Measurements from ENCODE around the gene JAK1. TPM values are rescaled to one million over a fixed set of nuclear protein-coding genes. Genes with fewer than 3 reads are reported as not detected.
A peak's percentile ranks its signal among the peaks of the same experiment; 100 is the strongest.

The JAK1 gene
- total RNA-seq, result 100 to 1,000 TPM; 106 to 108 TPM
- 300 TPM for polyA plus RNA-seq

DNA sequence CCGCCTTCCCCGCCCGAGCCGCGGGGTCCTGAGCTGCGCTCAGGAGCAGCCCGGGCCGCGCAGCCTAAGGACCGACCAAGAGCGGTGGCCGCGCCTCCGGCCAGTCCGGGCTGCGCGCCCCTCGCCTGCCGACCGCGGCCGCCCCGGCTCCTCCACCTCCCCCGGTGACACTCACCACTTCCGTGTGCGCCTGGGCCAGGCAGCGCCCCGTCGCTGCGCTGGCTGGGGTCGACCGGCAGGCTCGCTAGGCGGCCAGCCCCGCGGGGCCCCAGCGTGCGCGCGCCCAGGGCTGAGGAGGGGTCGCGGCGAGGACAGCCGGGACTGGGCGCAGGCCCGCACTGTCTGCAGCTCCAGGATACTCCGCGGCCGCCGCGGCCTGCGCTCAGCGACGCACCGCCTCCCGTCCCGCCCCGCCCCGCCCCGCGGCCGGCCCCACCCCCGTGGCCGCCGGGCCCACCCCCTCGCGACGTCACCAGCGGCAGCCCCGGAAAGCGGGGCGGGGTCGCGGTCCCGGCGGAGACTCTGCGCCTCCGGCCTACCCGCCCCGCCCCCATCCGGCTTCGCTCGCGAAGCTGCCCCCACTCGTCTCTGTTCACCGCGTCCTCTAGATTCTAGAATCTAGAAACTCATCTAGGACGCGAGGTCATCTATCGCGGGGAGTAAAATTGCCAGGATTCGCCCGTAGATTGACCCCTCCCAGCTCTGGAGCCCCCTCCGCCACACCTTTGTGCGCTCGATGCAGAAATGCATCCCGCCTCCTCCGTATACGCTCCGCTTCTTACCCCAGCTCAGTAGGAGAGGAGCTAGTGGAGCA lies at the start of gene JAK1:
TSS of gene JAK1 (minus strand) at position 392 of the 814 bp plus-strand sequence. CDS start 80,285 bp downstream, outside the sequence.
- peak within 1 kb of the TSS; percentile 78 for H3K4me3 ChIP-seq (ENCODE audit: low read length)
- H3K27me3 ChIP-seq (ENCODE audit: insufficient read depth, low read length, poor library complexity, severe bottlenecking), result no peaks in the 10 kb centered on the region
- Mint-ChIP-seq H3K4me1 (peaks cover 17 to 56% (median 50%) of the 10 kb centered on the region in 3 donors), H3K27me3 (no peaks in the 10 kb centered on the region), H3K27ac (peak within 1 kb of the TSS; percentile 92 to 99 (median 97)), H3K4me3 (peak within 1 kb of the TSS; percentile 91 to 98 (median 93)), H3K36me3 (peaks cover 0 to 14% (median 0%) of the 10 kb centered on the region in 3 donors), H3K9me3 (no peaks in the 10 kb centered on the region)
- H3K4me1 ChIP-seq (ENCODE audit: insufficient read depth, low read length), result peaks cover 48% of the 10 kb centered on the region
- peak; percentile 86 to 93 (median 88) for DNase-seq
- H3K27ac ChIP-seq (ENCODE audit: low read depth, low read length), result peak within 1 kb of the TSS; percentile 93
- H3K9me3 ChIP-seq (ENCODE audit: low read length), result no peaks in the 10 kb centered on the region
- H3K36me3 ChIP-seq (ENCODE audit: insufficient read depth, low read length), result no peaks in the 10 kb centered on the region
- CTCF ChIA-PET, result interaction anchor here (0.6 to 2.5 kb wide), 13 partner anchors 13 to 116 kb away, joined by 3 to 16 read pairs (median 3); no protein-coding TSS in a partner anchor
- POLR2A ChIA-PET, result interaction anchor here (0.5 to 2.0 kb wide), 20 partner anchors 12 to 140 kb away, joined by 3 to 27 read pairs (median 4); no protein-coding TSS in a partner anchor

DNA sequence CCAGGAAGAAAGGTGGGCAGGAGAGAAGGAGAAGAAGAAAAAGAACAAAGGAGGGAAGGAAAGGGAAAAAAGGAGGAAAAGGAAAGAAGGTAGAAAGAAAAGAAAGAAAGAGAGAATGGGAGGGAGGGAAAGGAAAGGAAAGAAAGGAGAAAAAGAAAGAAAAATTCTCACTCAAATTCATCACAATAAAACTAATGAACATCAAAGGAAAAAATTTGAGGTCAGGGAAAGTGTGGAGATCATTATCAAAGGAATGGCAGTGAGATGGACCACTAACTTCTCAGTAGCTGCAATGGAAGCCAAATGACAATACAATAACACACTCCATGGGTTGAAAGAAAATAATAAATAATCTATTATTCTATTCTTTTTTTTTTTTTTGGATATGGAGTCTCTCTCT lies 48.0 kb upstream of the JAK1 start:
- Histone ChIP-seq H3K36me3 (ENCODE audit: insufficient read depth, low read length) (no peaks in the 10 kb centered on the region), H3K27ac (ENCODE audit: low read depth, low read length) (no peak overlapping the region), H3K4me3 (ENCODE audit: low read length) (no peak overlapping the region), H3K27me3 (ENCODE audit: insufficient read depth, low read length, poor library complexity, severe bottlenecking) (no peaks in the 10 kb centered on the region), H3K4me1 (ENCODE audit: insufficient read depth, low read length) (peaks cover 11% of the 10 kb centered on the region), H3K9me3 (ENCODE audit: low read length) (no peaks in the 10 kb centered on the region)
- Mint-ChIP-seq H3K9me3 (peaks cover 0 to 3% (median 0%) of the 10 kb centered on the region in 5 donors), H3K27me3 (no peaks in the 10 kb centered on the region), H3K4me3 (no peak overlapping the region), H3K4me1 (peaks cover 23 to 30% (median 24%) of the 10 kb centered on the region in 3 donors), H3K27ac (no peak overlapping the region), H3K36me3 (peaks cover 0 to 3% (median 1%) of the 10 kb centered on the region in 3 donors)
- CTCF ChIA-PET, result interaction anchor here (0.7 kb wide), 1 partner anchor 119 kb away, joined by 3 read pairs; no protein-coding TSS in a partner anchor
- POLR2A ChIA-PET, result no interaction called here
- no peak for DNase-seq

DNA sequence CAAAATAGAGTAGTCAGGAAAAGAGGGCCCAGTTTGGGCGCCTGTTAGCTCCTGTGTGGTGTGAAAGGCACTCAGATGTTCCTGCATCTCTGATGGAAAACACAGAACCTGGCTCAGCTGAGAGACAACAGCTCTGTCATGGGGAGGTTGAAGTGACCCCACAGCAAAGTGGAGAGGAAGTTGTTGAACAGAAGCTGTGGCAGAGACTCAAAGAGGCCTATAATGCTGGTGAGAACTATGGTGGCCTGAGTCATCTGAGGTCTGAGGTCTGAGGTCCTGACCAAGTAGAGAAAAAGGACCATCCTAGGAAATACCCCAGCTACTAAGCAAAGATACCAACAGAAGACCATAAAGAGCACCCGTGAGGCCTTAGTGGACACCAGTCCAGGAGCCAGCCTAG lies 45.6 kb upstream of the JAK1 start:
- Histone ChIP-seq H3K4me1 (ENCODE audit: insufficient read depth, low read length) (peaks cover 22% of the 10 kb centered on the region), H3K4me3 (ENCODE audit: low read length) (no peak overlapping the region), H3K27me3 (ENCODE audit: insufficient read depth, low read length, poor library complexity, severe bottlenecking) (no peaks in the 10 kb centered on the region), H3K9me3 (ENCODE audit: low read length) (no peaks in the 10 kb centered on the region), H3K36me3 (ENCODE audit: insufficient read depth, low read length) (no peaks in the 10 kb centered on the region), H3K27ac (ENCODE audit: low read depth, low read length) (no peak overlapping the region)
- H3K9me3 Mint-ChIP-seq, result peaks cover 0 to 3% (median 0%) of the 10 kb centered on the region in 5 donors
- no peak for DNase-seq
- ChIA-PET POLR2A (interaction anchor here (0.6 kb wide), 1 partner anchor 45 kb away, joined by 3 read pairs; no protein-coding TSS in a partner anchor), CTCF (interaction anchor here (0.9 to 1.7 kb wide), 4 partner anchors 10 to 47 kb away, joined by 3 to 5 read pairs (median 4); partner anchors contain the start of gene JAK1)
- H3K4me1 Mint-ChIP-seq, result peaks cover 36 to 45% (median 40%) of the 10 kb centered on the region in 3 donors
- H3K36me3 Mint-ChIP-seq, result peaks cover 0 to 3% (median 1%) of the 10 kb centered on the region in 3 donors
- H3K27me3 Mint-ChIP-seq, result no peaks in the 10 kb centered on the region
- H3K4me3 Mint-ChIP-seq, result no peak overlapping the region
- H3K27ac Mint-ChIP-seq, result peak overlapping the region in 3 of 8 donors; percentile 20 to 58 (median 36)

DNA sequence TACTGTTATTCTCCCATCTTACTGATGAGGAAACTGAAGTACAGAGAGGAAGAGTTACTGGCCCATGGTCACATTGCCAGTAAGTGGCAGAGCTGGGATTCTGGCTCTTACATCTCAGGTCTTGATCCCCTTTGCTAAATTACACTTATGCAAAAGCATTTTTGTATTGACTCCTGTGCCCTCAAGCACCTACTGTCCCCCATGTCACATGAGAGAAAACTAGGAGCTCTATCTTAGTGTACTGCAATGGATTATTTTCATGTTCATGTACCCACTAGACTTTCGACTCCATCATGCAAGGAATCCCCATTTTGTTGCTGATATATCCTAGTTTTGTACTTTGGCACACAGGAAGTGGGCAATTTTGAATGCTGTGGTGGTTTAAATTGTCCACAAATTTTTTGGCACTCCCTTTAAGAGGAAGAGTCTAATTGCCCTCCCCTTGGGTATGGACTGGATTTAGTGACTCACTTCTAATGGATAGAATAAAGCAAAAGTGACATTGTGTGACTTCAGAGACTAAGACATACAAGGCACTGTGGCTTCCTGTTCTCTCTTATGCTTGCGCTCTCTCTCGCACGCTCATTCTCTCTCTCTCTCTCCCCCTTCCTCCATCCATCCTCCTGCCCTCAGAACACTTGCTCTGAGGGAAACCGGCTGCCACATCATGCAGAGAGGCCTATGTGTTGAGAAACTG lies 43.5 kb upstream of the JAK1 start:
- H3K27me3 ChIP-seq (ENCODE audit: insufficient read depth, low read length, poor library complexity, severe bottlenecking), result no peaks in the 10 kb centered on the region
- Mint-ChIP-seq H3K4me3 (peak overlapping the region in 6 of 7 donors; percentile 11 to 68 (median 41)), H3K4me1 (peaks cover 34 to 47% (median 40%) of the 10 kb centered on the region in 3 donors), H3K27ac (peak overlapping the region; percentile 3 to 78 (median 50)), H3K36me3 (peaks cover 0 to 3% (median 1%) of the 10 kb centered on the region in 3 donors), H3K27me3 (no peaks in the 10 kb centered on the region), H3K9me3 (peaks cover 0 to 3% (median 0%) of the 10 kb centered on the region in 5 donors)
- no peak overlapping the region for H3K27ac ChIP-seq (ENCODE audit: low read depth, low read length)
- H3K9me3 ChIP-seq (ENCODE audit: low read length), result no peaks in the 10 kb centered on the region
- CTCF ChIA-PET, result interaction anchor here (1.3 to 1.7 kb wide), 3 partner anchors 26 to 65 kb away, joined by 3 to 5 read pairs (median 3); no protein-coding TSS in a partner anchor
- no peak for DNase-seq
- H3K36me3 ChIP-seq (ENCODE audit: insufficient read depth, low read length), result no peaks in the 10 kb centered on the region
- H3K4me1 ChIP-seq (ENCODE audit: insufficient read depth, low read length), result peaks cover 22% of the 10 kb centered on the region
- no peak overlapping the region for H3K4me3 ChIP-seq (ENCODE audit: low read length)
- POLR2A ChIA-PET, result no interaction called here

DNA sequence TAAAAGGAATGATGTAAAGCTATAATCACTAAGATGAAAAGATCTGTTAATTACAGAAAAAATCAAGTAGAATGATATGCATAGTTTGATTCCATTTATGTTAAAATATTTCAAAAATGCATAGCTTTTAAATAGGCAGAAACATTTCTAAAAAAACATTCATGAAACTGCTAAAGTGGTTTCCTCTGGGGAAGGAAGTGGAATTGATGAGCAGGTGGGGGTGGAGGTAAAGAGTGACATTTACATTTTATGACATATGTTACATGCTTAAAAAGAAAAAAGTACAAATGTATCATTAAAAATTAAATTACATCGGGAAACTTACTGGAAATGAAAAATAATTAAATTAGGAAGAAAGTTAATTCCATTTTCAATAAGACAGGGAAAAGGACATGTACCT lies 42.8 kb upstream of the JAK1 start:
- Histone ChIP-seq H3K4me3 (ENCODE audit: low read length) (no peak overlapping the region), H3K36me3 (ENCODE audit: insufficient read depth, low read length) (no peaks in the 10 kb centered on the region), H3K27ac (ENCODE audit: low read depth, low read length) (no peak overlapping the region), H3K9me3 (ENCODE audit: low read length) (no peaks in the 10 kb centered on the region), H3K4me1 (ENCODE audit: insufficient read depth, low read length) (peaks cover 22% of the 10 kb centered on the region), H3K27me3 (ENCODE audit: insufficient read depth, low read length, poor library complexity, severe bottlenecking) (no peaks in the 10 kb centered on the region)
- H3K9me3 Mint-ChIP-seq, result peaks cover 0 to 2% (median 0%) of the 10 kb centered on the region in 5 donors
- peak overlapping the region in 4 of 8 donors; percentile 18 to 78 (median 39) for H3K27ac Mint-ChIP-seq
- peak in 1 of 5 donors; percentile 13 for DNase-seq
- CTCF ChIA-PET, result interaction anchor here (1.6 kb wide), 1 partner anchor 48 kb away, joined by 3 read pairs; no protein-coding TSS in a partner anchor
- H3K4me3 Mint-ChIP-seq, result peak overlapping the region in 6 of 7 donors; percentile 11 to 68 (median 50)
- H3K36me3 Mint-ChIP-seq, result peaks cover 0 to 2% (median 1%) of the 10 kb centered on the region in 3 donors
- peaks cover 34 to 45% (median 38%) of the 10 kb centered on the region in 3 donors for H3K4me1 Mint-ChIP-seq
- no peaks in the 10 kb centered on the region for H3K27me3 Mint-ChIP-seq
- POLR2A ChIA-PET, result interaction anchor here (0.6 kb wide), 1 partner anchor 122 kb away, joined by 5 read pairs; no protein-coding TSS in a partner anchor

DNA sequence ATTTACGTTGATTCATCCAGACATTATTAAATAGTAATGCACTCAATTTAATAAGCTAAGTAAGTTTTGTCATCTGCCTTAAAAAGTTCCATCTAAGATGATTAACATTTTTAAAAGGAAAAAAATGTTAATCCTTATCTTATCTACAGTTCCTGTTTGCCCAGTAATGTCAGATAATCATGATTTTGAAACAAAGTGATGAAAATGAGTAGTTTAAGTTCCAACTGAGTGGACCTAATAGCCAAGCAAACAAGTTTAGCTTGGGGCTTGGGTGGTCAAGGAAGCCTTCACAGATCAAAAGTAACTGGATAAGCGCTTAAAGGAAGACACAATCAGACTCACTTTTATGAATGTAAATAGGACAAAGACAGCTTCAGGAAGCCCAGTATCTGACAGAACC lies 40.5 kb upstream of the JAK1 start:
- H3K4me1 Mint-ChIP-seq, result peaks cover 45 to 53% (median 45%) of the 10 kb centered on the region in 3 donors
- CTCF ChIA-PET, result no interaction called here
- H3K27me3 Mint-ChIP-seq, result peaks cover 0 to 2% of the 10 kb centered on the region in 2 donors
- H3K9me3 Mint-ChIP-seq, result no peaks in the 10 kb centered on the region
- no peak overlapping the region for H3K4me3 ChIP-seq (ENCODE audit: low read length)
- H3K27ac ChIP-seq (ENCODE audit: low read depth, low read length), result no peak overlapping the region
- DNase-seq, result no peak
- H3K36me3 Mint-ChIP-seq, result no peaks in the 10 kb centered on the region
- H3K27me3 ChIP-seq (ENCODE audit: insufficient read depth, low read length, poor library complexity, severe bottlenecking), result no peaks in the 10 kb centered on the region
- POLR2A ChIA-PET, result no interaction called here
- no peak overlapping the region for H3K27ac Mint-ChIP-seq
- no peak overlapping the region for H3K4me3 Mint-ChIP-seq
- H3K36me3 ChIP-seq (ENCODE audit: insufficient read depth, low read length), result no peaks in the 10 kb centered on the region
- peaks cover 28% of the 10 kb centered on the region for H3K4me1 ChIP-seq (ENCODE audit: insufficient read depth, low read length)
- no peaks in the 10 kb centered on the region for H3K9me3 ChIP-seq (ENCODE audit: low read length)

DNA sequence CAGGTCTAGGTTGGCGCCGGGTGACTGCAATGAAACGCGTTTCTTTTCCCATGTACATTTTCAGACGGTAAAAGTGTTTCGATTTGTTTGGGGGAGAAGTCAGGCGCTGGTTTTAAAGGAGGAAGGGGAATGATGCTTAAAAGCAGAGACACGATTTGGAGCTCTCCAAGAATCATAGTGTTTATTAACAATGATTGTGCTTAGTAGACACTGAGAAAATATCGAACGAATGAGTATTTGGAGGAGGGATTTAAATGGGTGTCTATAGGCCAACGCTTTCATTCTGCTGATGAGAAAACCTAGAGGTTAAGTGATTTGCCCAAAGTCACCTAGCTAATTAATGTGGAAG lies 36.9 kb upstream of the JAK1 start:
- Histone ChIP-seq H3K9me3 (ENCODE audit: low read length) (no peaks in the 10 kb centered on the region), H3K36me3 (ENCODE audit: insufficient read depth, low read length) (no peaks in the 10 kb centered on the region), H3K27ac (ENCODE audit: low read depth, low read length) (no peak overlapping the region), H3K27me3 (ENCODE audit: insufficient read depth, low read length, poor library complexity, severe bottlenecking) (no peaks in the 10 kb centered on the region), H3K4me1 (ENCODE audit: insufficient read depth, low read length) (peaks cover 20% of the 10 kb centered on the region), H3K4me3 (ENCODE audit: low read length) (peak overlapping the region; percentile 56)
- CTCF ChIA-PET, result interaction anchor here (0.8 to 1.6 kb wide), 6 partner anchors 14 to 1457 kb away, joined by 3 to 7 read pairs (median 3); no protein-coding TSS in a partner anchor
- Mint-ChIP-seq H3K36me3 (peaks cover 0 to 5% (median 2%) of the 10 kb centered on the region in 3 donors), H3K27me3 (peaks cover 4 to 7% of the 10 kb centered on the region in 2 donors), H3K27ac (peak overlapping the region in 7 of 8 donors; percentile 15 to 96 (median 72)), H3K4me1 (peaks cover 27 to 37% (median 34%) of the 10 kb centered on the region in 3 donors), H3K9me3 (no peaks in the 10 kb centered on the region), H3K4me3 (peak overlapping the region; percentile 67 to 89 (median 86))
- DNase-seq, result no peak
- POLR2A ChIA-PET, result interaction anchor here (0.7 to 1.4 kb wide), 3 partner anchors 37 to 122 kb away, joined by 4 to 11 read pairs (median 5); partner anchors contain the start of gene JAK1

Data from CD8-positive, alpha-beta memory T cell (primary cell).